Esophagus squamous epithelium (tissue), 5 donors: ENCODE measurements around the gene SEMA4D. TPM values are rescaled to one million over a fixed set of nuclear protein-coding genes. Genes with fewer than 3 reads are reported as not detected.
"Not testable (repeated sequence)": the region's sequence is repeated elsewhere in the genome, so short reads cannot be mapped to it uniquely, and the experiment has no call there.

Source experiments
- DNase-seq: peaks from one replicate; lab custom pipeline; 2025; lab: John Stamatoyannopoulos, UW
- H3K27ac ChIP-seq, 4 donors: fragments of 200-600 bp; sonication (generic); one replicate each; pipeline ENCODE4 v1.5.1; 2016 to 2019; ENCODE audit warnings: mild to moderate bottlenecking in 1 of 4
- H3K27me3 ChIP-seq, 4 donors: fragments of 200-600 bp; sonication (generic); 1 replicate in 3 of 4; 2 replicates in 1 of 4; pipeline versions ENCODE4 v1.5.1 to v1.6.0; 2017 to 2021; ENCODE audit warnings: antibody characterized with exemption in 1 of 4
- H3K36me3 ChIP-seq, 3 donors: fragments of 200-600 bp; sonication (generic); one replicate each; pipeline ENCODE4 v1.5.1; 2016 to 2019
- H3K4me1 ChIP-seq, 3 donors: fragments of 200-600 bp; sonication (generic); one replicate each; pipeline ENCODE4 v1.5.1; 2017 to 2019
- H3K4me3 ChIP-seq, 4 donors: fragments of 200-600 bp; sonication (generic); 1 replicate in 3 of 4; 2 replicates in 1 of 4; pipeline ENCODE4 v1.5.1; 2016 to 2019; ENCODE audit warnings: mild to moderate bottlenecking in 2 of 4, moderate library complexity in 1 of 4
- H3K9me3 ChIP-seq, 3 donors: fragments of 200-600 bp; sonication (generic); one replicate each; pipeline ENCODE4 v1.5.1; 2016 to 2019
- CTCF ChIP-seq, 6 experiments: fragments of 450-650 bp in 4 of 6; fragments of 200-600 bp in 2 of 6; sonication (generic) in 2 of 6; IDR thresholded peaks; one replicate each; pipeline ENCODE4 v1.5.1; 2016 to 2019; ENCODE audit warnings: antibody characterized with exemption in 6 of 6, mild to moderate bottlenecking in 4 of 6, moderate library complexity in 4 of 6
- POLR2A ChIP-seq, 4 donors: fragments of 450-650 bp; IDR thresholded peaks; one replicate each; pipeline ENCODE4 v1.6.1; 2017; ENCODE audit warnings: antibody characterized with exemption in 4 of 4, mild to moderate bottlenecking in 4 of 4, moderate library complexity in 3 of 4
- WGBS, 2 donors: methylation state at CpG; one replicate each; pipeline ENCODE4 v1.1.5; 2018; 5-methylcytosine and 5-hydroxymethylcytosine counted together
- intact Hi-C: fragments of 100-400 bp; cut with DNase I; formaldehyde crosslinking; loops from one replicate; pipeline ENCODE4 v1.15.0; 2022
- total RNA-seq, 4 donors: library from RNA; depleted of rRNA; stranded (reverse); fragments of >200 nt; gene quantifications; one replicate each; pipeline ENCODE4 v1.1.0, GENCODE V29; 2016
- donor health status: DM: yes; HTN: yes; CAD: no.

The SEMA4D gene
- total RNA-seq, 4 donors from 2014 or later: 12.8 to 52.0 (median 20.5) TPM

GRCh38 chr9:89473762-89474469 lies 24.0 kb downstream of the SEMA4D start:
- no peak for DNase-seq
- Histone ChIP-seq H3K9me3 (no peaks in the 10 kb centered on the region), H3K27ac (peak overlapping the region in 2 of 4 donors; percentile 7 to 56), H3K4me3 (no peak overlapping the region), H3K4me1 (peaks cover 0 to 53% (median 13%) of the 10 kb centered on the region in 3 donors), H3K36me3 (peaks cover 0 to 4% (median 0%) of the 10 kb centered on the region in 3 donors), H3K27me3 (no peaks in the 10 kb centered on the region)
- TF ChIP-seq CTCF (IDR thresholded peaks at IDR 0.05) (no peak), POLR2A (IDR thresholded peaks at IDR 0.05) (no peak)
- WGBS, 2 donors: 63 to 76% methylated on average over 6 to 7 of the region's 7 CpGs
- intact Hi-C loops: no loop called here

GRCh38 chr9:89471796-89472320 lies 26.1 kb downstream of the SEMA4D start:
- H3K9me3 ChIP-seq, H3K27ac ChIP-seq, H3K27me3 ChIP-seq, intact Hi-C loops, H3K36me3 ChIP-seq, H3K4me3 ChIP-seq, DNase-seq: not testable (repeated sequence)
- peaks cover 0 to 44% (median 9%) of the 10 kb centered on the region in 3 donors for H3K4me1 ChIP-seq
- WGBS, 2 donors: 72 to 94% methylated on average over 6 of the region's 6 CpGs

GRCh38 chr9:89471390-89471789 lies 26.5 kb downstream of the SEMA4D start:
- H3K27ac ChIP-seq: no peak overlapping the region
- H3K27me3 ChIP-seq: no peaks in the 10 kb centered on the region
- H3K9me3 ChIP-seq: no peaks in the 10 kb centered on the region
- no peak overlapping the region for H3K4me3 ChIP-seq
- no peaks in the 10 kb centered on the region for H3K36me3 ChIP-seq
- H3K4me1 ChIP-seq: peaks cover 0 to 45% (median 9%) of the 10 kb centered on the region in 3 donors
- intact Hi-C loops: no loop called here
- 23 to 82% methylated on average over 2 of the region's 3 CpGs for WGBS, 2 donors
- no peak for DNase-seq
- TF ChIP-seq POLR2A (IDR thresholded peaks at IDR 0.05) (no peak), CTCF (IDR thresholded peaks at IDR 0.05) (no peak)

GRCh38 chr9:89470224-89470839 lies 27.6 kb downstream of the SEMA4D start:
- Histone ChIP-seq H3K27me3 (no peaks in the 10 kb centered on the region), H3K36me3 (no peaks in the 10 kb centered on the region), H3K27ac (no peak overlapping the region), H3K9me3 (no peaks in the 10 kb centered on the region), H3K4me1 (peaks cover 0 to 34% (median 9%) of the 10 kb centered on the region in 3 donors), H3K4me3 (no peak overlapping the region)
- no peak for TF ChIP-seq CTCF (IDR thresholded peaks at IDR 0.05)
- no peak for TF ChIP-seq POLR2A (IDR thresholded peaks at IDR 0.05)
- DNase-seq: no peak
- intact Hi-C loops: no loop called here
- 62 to 70% methylated on average over 6 of the region's 6 CpGs for WGBS, 2 donors

GRCh38 chr9:89469003-89469402 lies 28.9 kb downstream of the SEMA4D start:
- Histone ChIP-seq H3K9me3 (no peaks in the 10 kb centered on the region), H3K36me3 (no peaks in the 10 kb centered on the region), H3K27ac (peak overlapping the region in 1 of 4 donors; percentile 48), H3K4me1 (peaks cover 0 to 32% (median 0%) of the 10 kb centered on the region in 3 donors), H3K27me3 (no peaks in the 10 kb centered on the region), H3K4me3 (no peak overlapping the region)
- WGBS, 2 donors: 50 to 56% methylated on average over 1 of the region's 1 CpG
- no peak for DNase-seq
- TF ChIP-seq CTCF (IDR thresholded peaks at IDR 0.05): no peak
- no peak for TF ChIP-seq POLR2A (IDR thresholded peaks at IDR 0.05)
- intact Hi-C loops: no loop called here
